Measurements from ENCODE around the gene TOX2.

DNA sequence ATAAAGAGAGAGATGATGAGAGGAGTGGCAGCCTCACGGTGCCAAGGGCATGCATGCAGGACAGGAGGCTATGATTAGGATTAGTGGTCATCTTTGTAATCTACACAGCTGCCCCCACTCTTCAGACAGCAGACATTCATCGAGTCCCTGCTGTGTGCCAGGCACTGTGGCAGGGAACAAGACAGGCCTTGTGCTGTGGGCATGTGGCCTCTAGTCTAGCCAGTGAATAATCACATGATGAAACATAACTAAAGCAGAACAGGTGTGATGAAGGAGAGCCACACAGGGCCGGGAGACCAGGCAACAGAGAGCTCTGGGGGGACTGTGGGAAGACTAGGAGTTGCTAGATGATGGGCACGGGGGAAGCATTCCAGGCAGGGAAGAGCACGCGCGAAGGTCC is 22.2 kb downstream of the TOX2 start:
- TF ChIP-seq POLR2A (IDR thresholded peaks at IDR 0.05; ENCODE audit: low read depth, low read length) (no peak), POLR2AphosphoS5 (IDR thresholded peaks at IDR 0.05; ENCODE audit: low read depth, low read length) (no peak), TAF1 (IDR thresholded peaks at IDR 0.05; ENCODE audit: borderline replicate concordance, low read depth, low read length) (no peak)

Data from GM12892 (cell line).